ENCODE data around the gene NFIA.

The NFIA gene

GRCh38 chr1:61152066-61152465 lies 69.7 kb downstream of the NFIA start:
- H3K27me3 ChIP-seq (replicated peaks): no peaks in the 10 kb centered on the region
- H3K27ac ChIP-seq: no peak overlapping the region
- no peak for TF ChIP-seq CTCF (IDR thresholded peaks at IDR 0.05; ENCODE audit: low read depth, low read length, missing control alignments)
- DNase-seq: no peak
- in situ Hi-C loops (cut with HindIII; ENCODE audit: low pct_ligation_motif_present, low sequenced_read_pairs): no loop called here
- no peaks in the 10 kb centered on the region for H3K36me3 ChIP-seq (replicated peaks)
- H3K4me3 ChIP-seq (ENCODE audit: low read depth, low read length): no peak overlapping the region

GRCh38 chr1:61152469-61153105 lies 70.2 kb downstream of the NFIA start:
- H3K36me3 ChIP-seq (replicated peaks): no peaks in the 10 kb centered on the region
- no peak for TF ChIP-seq CTCF (IDR thresholded peaks at IDR 0.05; ENCODE audit: low read depth, low read length, missing control alignments)
- H3K27me3 ChIP-seq (replicated peaks): no peaks in the 10 kb centered on the region
- in situ Hi-C loops (cut with HindIII; ENCODE audit: low pct_ligation_motif_present, low sequenced_read_pairs): no loop called here
- no peak overlapping the region for H3K27ac ChIP-seq
- no peak overlapping the region for H3K4me3 ChIP-seq (ENCODE audit: low read depth, low read length)
- no peak for DNase-seq

DNA sequence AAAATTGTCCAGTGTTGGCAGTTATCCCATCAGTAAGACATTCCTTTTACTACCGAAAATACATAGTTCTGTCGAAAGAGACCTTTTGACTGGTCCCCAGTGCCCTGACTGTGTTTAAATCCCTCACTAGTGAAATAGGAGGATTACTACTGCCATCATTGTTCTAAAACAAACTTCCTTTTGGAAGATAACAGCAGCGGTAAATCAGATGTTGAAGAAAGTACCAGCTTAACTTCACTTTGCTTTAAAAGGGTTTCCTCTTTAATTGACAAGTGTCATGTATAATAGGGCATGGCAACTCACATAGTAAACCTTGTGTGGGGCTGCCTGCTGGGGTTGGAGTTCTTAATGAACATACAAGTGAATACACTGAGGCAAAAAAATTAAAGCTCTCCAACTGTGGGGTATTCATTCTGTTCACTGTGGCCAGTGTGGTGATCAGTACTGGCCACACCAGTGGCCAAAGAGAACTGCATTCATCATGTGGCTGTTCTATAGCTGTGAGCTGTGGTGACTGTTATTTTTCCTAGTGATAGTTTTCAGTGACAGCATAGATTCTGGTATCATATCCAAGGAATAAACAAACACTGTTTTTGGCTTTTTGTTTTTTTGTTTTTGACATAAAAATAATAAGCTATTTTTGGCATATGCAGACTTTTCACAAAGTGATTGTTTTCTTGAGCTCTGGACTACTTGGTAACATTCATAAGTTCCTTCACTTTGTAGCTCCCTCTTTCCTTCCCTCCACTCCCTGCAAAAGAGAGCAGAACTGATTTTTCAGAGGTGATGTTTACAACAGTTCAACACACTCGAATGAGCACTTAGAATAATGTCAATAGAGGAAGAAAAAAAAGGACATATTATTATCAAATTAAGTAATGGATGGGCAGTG lies 74.5 kb downstream of the NFIA start:
- no peak for DNase-seq
- Histone ChIP-seq H3K27ac (peak overlapping the region; percentile 55), H3K4me3 (ENCODE audit: low read depth, low read length) (no peak overlapping the region), H3K36me3 (replicated peaks) (no peaks in the 10 kb centered on the region), H3K27me3 (replicated peaks) (no peaks in the 10 kb centered on the region)
- no peak for TF ChIP-seq CTCF (IDR thresholded peaks at IDR 0.05; ENCODE audit: low read depth, low read length, missing control alignments)
- in situ Hi-C loops (cut with HindIII; ENCODE audit: low pct_ligation_motif_present, low sequenced_read_pairs): no loop called here

GRCh38 chr1:61157468-61157987 lies 75.2 kb downstream of the NFIA start:
- no peak overlapping the region for H3K4me3 ChIP-seq (ENCODE audit: low read depth, low read length)
- no peaks in the 10 kb centered on the region for H3K27me3 ChIP-seq (replicated peaks)
- in situ Hi-C loops (cut with HindIII; ENCODE audit: low pct_ligation_motif_present, low sequenced_read_pairs): no loop called here
- no peak for TF ChIP-seq CTCF (IDR thresholded peaks at IDR 0.05; ENCODE audit: low read depth, low read length, missing control alignments)
- no peaks in the 10 kb centered on the region for H3K36me3 ChIP-seq (replicated peaks)
- peak; percentile 77 for DNase-seq
- peak overlapping the region; percentile 55 for H3K27ac ChIP-seq

GRCh38 chr1:61158591-61158990 lies 76.2 kb downstream of the NFIA start:
- Histone ChIP-seq H3K4me3 (ENCODE audit: low read depth, low read length) (no peak overlapping the region), H3K36me3 (replicated peaks) (no peaks in the 10 kb centered on the region), H3K27ac (no peak overlapping the region), H3K27me3 (replicated peaks) (no peaks in the 10 kb centered on the region)
- in situ Hi-C loops (cut with HindIII; ENCODE audit: low pct_ligation_motif_present, low sequenced_read_pairs): no loop called here
- TF ChIP-seq CTCF (IDR thresholded peaks at IDR 0.05; ENCODE audit: low read depth, low read length, missing control alignments): no peak
- no peak for DNase-seq
